Esophagus squamous epithelium (tissue), 4 donors: ENCODE measurements around the gene ANKLE2.

Experiments used
- POLR2A ChIP-seq, 4 donors: fragments of 450-650 bp; IDR thresholded peaks; one replicate each; pipeline ENCODE4 v1.6.1; 2017; ENCODE audit warnings: antibody characterized with exemption in 4 of 4, mild to moderate bottlenecking in 4 of 4, moderate library complexity in 3 of 4
- TF ChIP-seq, protein P1 (sequence below), 6 experiments: fragments of 450-650 bp in 4 of 6; fragments of 200-600 bp in 2 of 6; sonication (generic) in 2 of 6; IDR thresholded peaks; one replicate each; pipeline ENCODE4 v1.5.1; 2016 to 2019; ENCODE audit warnings: antibody characterized with exemption in 6 of 6, mild to moderate bottlenecking in 4 of 6, moderate library complexity in 4 of 6

DNA sequence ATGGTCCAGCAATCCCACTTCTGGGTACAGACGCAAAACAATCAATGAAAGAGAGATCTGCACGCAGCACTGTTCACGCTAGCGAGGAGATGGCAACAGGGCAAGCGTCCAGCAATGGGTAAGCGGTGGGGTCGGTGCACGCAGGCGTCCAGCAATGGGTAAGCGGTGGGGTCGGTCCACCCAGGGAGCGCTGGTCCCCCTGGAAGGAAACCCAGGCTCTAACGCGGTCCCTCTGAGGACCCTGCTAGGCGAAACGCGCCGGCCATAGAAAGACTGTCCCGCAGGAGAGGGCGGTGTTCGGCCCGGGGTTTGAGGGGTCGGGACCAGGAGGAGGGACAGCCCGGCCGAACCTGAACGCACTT lies 51.6 kb downstream of the ANKLE2 start:
- TF ChIP-seq POLR2A (IDR thresholded peaks at IDR 0.05), result no peak
- TF ChIP-seq, protein P1, sequence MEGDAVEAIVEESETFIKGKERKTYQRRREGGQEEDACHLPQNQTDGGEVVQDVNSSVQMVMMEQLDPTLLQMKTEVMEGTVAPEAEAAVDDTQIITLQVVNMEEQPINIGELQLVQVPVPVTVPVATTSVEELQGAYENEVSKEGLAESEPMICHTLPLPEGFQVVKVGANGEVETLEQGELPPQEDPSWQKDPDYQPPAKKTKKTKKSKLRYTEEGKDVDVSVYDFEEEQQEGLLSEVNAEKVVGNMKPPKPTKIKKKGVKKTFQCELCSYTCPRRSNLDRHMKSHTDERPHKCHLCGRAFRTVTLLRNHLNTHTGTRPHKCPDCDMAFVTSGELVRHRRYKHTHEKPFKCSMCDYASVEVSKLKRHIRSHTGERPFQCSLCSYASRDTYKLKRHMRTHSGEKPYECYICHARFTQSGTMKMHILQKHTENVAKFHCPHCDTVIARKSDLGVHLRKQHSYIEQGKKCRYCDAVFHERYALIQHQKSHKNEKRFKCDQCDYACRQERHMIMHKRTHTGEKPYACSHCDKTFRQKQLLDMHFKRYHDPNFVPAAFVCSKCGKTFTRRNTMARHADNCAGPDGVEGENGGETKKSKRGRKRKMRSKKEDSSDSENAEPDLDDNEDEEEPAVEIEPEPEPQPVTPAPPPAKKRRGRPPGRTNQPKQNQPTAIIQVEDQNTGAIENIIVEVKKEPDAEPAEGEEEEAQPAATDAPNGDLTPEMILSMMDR (IDR thresholded peaks at IDR 0.05), result no peak
